Tibial nerve (tissue), 4 donors: ENCODE data around the gene KLF3.

Source experiments
- CTCF ChIP-seq, 5 experiments: fragments of 200-600 bp in 3 of 5; fragments of 450-650 bp in 2 of 5; sonication (generic) in 3 of 5; IDR thresholded peaks; one replicate each; pipeline ENCODE4 v1.5.1; 2016 to 2019; ENCODE audit warnings: antibody characterized with exemption in 5 of 5, mild to moderate bottlenecking in 3 of 5, moderate library complexity in 2 of 5
- EP300 ChIP-seq, 2 donors: sonication (generic); formaldehyde crosslinking; IDR thresholded peaks; one replicate each; pipeline ENCODE4 v1.6.1; 2017; ENCODE audit warnings: antibody characterized with exemption in 2 of 2, mild to moderate bottlenecking in 1 of 2

GRCh38 chr4:38654273-38654672 lies 9.7 kb upstream of the KLF3 start:
- TF ChIP-seq CTCF (IDR thresholded peaks at IDR 0.05) = no peak
- no peak for TF ChIP-seq EP300 (IDR thresholded peaks at IDR 0.05)
